HEK293 (cell line): ENCODE data around the gene RNF43.

Source experiments
- CTCF ChIP-seq: fragments of 450-650 bp; formaldehyde crosslinking; IDR thresholded peaks from 2 replicates; pipeline ENCODE4 v1.5.1; 2016; ENCODE audit warnings: missing biosample characterization, missing genetic modification characterization
- ZBTB11 ChIP-seq: fragments of 450-650 bp; formaldehyde crosslinking; conservative IDR thresholded peaks from 2 replicates; pipeline ENCODE4 v1.5.1; 2016; ENCODE audit warnings: low read depth, missing biosample characterization, missing genetic modification characterization
- ZBTB20 ChIP-seq: fragments of 450-650 bp; formaldehyde crosslinking; IDR thresholded peaks from 2 replicates; pipeline ENCODE4 v1.5.1; 2016; ENCODE audit warnings: missing biosample characterization, missing genetic modification characterization
- ZNF423 ChIP-seq: fragments of 450-650 bp; formaldehyde crosslinking; IDR thresholded peaks from 2 replicates; pipeline ENCODE4 v1.5.1; 2016; ENCODE audit warnings: missing biosample characterization, missing genetic modification characterization
- ZNF561 ChIP-seq: fragments of 450-650 bp; IDR thresholded peaks from 2 replicates; pipeline ENCODE4 v1.5.1; 2018; ENCODE audit warnings: missing biosample characterization, missing genetic modification characterization, borderline replicate concordance

GRCh38 chr17:58394534-58395223, 22.7 kb downstream of the RNF43 start:
- TF ChIP-seq ZBTB11 (tag by site-specific recombination): no peak
- TF ChIP-seq CTCF: no peak
- TF ChIP-seq ZNF561 (tag by site-specific recombination): no peak
- TF ChIP-seq ZBTB20 (tag by site-specific recombination): no peak
- no peak for TF ChIP-seq ZNF423 (tag by site-specific recombination)
